ENCODE data around the gene ARSI.

Gene ARSI

GRCh38 chr5:150321784-150322183 lies 19.1 kb upstream of the ARSI start:
- no peak overlapping the region for H3K27ac ChIP-seq (replicated peaks)
- TF ChIP-seq POLR2AphosphoS5 (IDR thresholded peaks at IDR 0.05; ENCODE audit: low read depth) (no peak), GABPA (IDR thresholded peaks at IDR 0.05; ENCODE audit: low read depth) (no peak), SPI1 (IDR thresholded peaks at IDR 0.05; ENCODE audit: borderline replicate concordance, low read depth) (no peak)
- TF ChIP-seq, protein P1, sequence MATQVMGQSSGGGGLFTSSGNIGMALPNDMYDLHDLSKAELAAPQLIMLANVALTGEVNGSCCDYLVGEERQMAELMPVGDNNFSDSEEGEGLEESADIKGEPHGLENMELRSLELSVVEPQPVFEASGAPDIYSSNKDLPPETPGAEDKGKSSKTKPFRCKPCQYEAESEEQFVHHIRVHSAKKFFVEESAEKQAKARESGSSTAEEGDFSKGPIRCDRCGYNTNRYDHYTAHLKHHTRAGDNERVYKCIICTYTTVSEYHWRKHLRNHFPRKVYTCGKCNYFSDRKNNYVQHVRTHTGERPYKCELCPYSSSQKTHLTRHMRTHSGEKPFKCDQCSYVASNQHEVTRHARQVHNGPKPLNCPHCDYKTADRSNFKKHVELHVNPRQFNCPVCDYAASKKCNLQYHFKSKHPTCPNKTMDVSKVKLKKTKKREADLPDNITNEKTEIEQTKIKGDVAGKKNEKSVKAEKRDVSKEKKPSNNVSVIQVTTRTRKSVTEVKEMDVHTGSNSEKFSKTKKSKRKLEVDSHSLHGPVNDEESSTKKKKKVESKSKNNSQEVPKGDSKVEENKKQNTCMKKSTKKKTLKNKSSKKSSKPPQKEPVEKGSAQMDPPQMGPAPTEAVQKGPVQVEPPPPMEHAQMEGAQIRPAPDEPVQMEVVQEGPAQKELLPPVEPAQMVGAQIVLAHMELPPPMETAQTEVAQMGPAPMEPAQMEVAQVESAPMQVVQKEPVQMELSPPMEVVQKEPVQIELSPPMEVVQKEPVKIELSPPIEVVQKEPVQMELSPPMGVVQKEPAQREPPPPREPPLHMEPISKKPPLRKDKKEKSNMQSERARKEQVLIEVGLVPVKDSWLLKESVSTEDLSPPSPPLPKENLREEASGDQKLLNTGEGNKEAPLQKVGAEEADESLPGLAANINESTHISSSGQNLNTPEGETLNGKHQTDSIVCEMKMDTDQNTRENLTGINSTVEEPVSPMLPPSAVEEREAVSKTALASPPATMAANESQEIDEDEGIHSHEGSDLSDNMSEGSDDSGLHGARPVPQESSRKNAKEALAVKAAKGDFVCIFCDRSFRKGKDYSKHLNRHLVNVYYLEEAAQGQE (IDR thresholded peaks at IDR 0.05; ENCODE audit: insufficient replicate concordance, low read depth), result no peak
- TF ChIP-seq, protein P2, sequence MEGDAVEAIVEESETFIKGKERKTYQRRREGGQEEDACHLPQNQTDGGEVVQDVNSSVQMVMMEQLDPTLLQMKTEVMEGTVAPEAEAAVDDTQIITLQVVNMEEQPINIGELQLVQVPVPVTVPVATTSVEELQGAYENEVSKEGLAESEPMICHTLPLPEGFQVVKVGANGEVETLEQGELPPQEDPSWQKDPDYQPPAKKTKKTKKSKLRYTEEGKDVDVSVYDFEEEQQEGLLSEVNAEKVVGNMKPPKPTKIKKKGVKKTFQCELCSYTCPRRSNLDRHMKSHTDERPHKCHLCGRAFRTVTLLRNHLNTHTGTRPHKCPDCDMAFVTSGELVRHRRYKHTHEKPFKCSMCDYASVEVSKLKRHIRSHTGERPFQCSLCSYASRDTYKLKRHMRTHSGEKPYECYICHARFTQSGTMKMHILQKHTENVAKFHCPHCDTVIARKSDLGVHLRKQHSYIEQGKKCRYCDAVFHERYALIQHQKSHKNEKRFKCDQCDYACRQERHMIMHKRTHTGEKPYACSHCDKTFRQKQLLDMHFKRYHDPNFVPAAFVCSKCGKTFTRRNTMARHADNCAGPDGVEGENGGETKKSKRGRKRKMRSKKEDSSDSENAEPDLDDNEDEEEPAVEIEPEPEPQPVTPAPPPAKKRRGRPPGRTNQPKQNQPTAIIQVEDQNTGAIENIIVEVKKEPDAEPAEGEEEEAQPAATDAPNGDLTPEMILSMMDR (IDR thresholded peaks at IDR 0.05; ENCODE audit: insufficient read depth, low read length), result no peak
- H3K4me3 ChIP-seq (replicated peaks; ENCODE audit: insufficient read depth, low read length), result no peak overlapping the region
- no peak for DNase-seq (ENCODE audit: low read depth in 1 of 2, low spot score in 1 of 2)
- no peaks in the 10 kb centered on the region for H3K27me3 ChIP-seq (ENCODE audit: insufficient read depth, poor library complexity, severe bottlenecking)

DNA sequence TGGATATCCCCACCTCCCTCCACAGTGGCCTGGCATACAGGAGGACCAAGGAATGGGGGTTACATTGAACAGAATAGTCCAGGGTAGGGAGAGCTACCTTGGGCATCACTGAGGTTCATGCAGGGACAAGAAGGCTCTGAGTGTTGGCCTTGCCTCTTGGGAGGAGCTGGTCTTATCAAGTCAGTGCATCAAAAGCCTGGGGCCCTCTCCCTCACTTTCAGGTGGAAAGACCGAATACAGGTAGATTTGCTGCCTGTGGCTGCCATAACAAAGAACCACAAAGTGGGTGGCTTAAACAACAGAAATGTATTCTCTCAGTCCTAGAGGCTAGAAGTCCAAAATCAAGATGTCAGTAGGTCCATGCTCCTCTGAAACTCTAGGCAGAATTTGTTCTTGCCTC lies 18.5 kb upstream of the ARSI start:
- Histone ChIP-seq H3K27me3 (ENCODE audit: insufficient read depth, poor library complexity, severe bottlenecking) (no peaks in the 10 kb centered on the region), H3K27ac (replicated peaks) (no peak overlapping the region), H3K4me3 (replicated peaks; ENCODE audit: insufficient read depth, low read length) (no peak overlapping the region)
- TF ChIP-seq GABPA (IDR thresholded peaks at IDR 0.05; ENCODE audit: low read depth) (no peak), SPI1 (IDR thresholded peaks at IDR 0.05; ENCODE audit: borderline replicate concordance, low read depth) (no peak), POLR2AphosphoS5 (IDR thresholded peaks at IDR 0.05; ENCODE audit: low read depth) (no peak)
- TF ChIP-seq, protein P2 (IDR thresholded peaks at IDR 0.05; ENCODE audit: insufficient read depth, low read length), result no peak
- TF ChIP-seq, protein P1 (IDR thresholded peaks at IDR 0.05; ENCODE audit: insufficient replicate concordance, low read depth), result no peak
- DNase-seq (ENCODE audit: low read depth in 1 of 2, low spot score in 1 of 2), result no peak

DNA sequence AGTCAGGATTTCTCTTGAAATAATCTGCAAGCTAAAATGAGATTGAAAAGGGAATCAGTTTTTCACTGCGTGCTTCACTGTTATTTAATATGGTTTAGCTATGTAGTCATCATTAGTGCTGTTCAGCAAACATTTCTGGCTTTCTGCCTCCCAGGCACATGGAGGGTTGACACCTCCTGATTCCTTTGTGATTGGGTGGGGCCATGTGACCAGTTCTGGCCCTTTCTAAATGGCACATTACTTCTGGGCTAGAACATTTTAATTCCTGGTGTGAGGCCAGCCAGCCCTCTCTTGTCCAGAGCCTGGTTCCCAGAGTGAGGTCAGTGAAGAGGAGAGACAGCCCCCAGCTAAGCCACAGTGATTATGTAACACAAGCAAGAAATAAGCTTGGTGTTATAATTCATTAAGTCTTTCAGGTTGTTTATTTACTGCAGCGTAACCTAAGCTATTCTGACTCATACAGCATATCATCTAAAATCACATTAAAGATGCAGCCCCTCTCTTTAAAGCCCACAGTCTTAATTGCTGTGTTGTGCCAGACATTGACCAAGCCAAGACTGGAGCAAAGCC lies 17.4 kb upstream of the ARSI start:
- TF ChIP-seq POLR2AphosphoS5 (IDR thresholded peaks at IDR 0.05; ENCODE audit: low read depth), result no peak
- TF ChIP-seq, protein P1 (IDR thresholded peaks at IDR 0.05; ENCODE audit: insufficient replicate concordance, low read depth), result no peak
- TF ChIP-seq SPI1 (IDR thresholded peaks at IDR 0.05; ENCODE audit: borderline replicate concordance, low read depth), result no peak
- TF ChIP-seq GABPA (IDR thresholded peaks at IDR 0.05; ENCODE audit: low read depth), result no peak
- TF ChIP-seq, protein P2 (IDR thresholded peaks at IDR 0.05; ENCODE audit: insufficient read depth, low read length), result no peak
- Histone ChIP-seq H3K27me3 (ENCODE audit: insufficient read depth, poor library complexity, severe bottlenecking) (no peaks in the 10 kb centered on the region), H3K4me3 (replicated peaks; ENCODE audit: insufficient read depth, low read length) (no peak overlapping the region), H3K27ac (replicated peaks) (no peak overlapping the region)
- DNase-seq (ENCODE audit: low read depth in 1 of 2, low spot score in 1 of 2), result no peak
